IMR-90 (cell line): ENCODE results near the gene IL18. TPM values are rescaled to one million over a fixed set of nuclear protein-coding genes. Genes with fewer than 3 reads are reported as not detected.

ENCODE experiments used
- ATAC-seq: fragments of 200-7000 bp; cut with Tn5 transposase; 2 replicates; pipeline ENCODE4 v1.9.1; 2020; ENCODE audit warnings: low read depth, mild to moderate bottlenecking, moderate library complexity
- BruUV-seq: library from RNA; stranded (reverse); fragments of 400-500 nt; replicated peaks from 2 replicates; lab custom pipeline; 2021; lab: Mats Ljungman, UMichigan
- CTCF ChIA-PET: fragments of 300-600 bp; formaldehyde crosslinking; extraction: SDS; loops from one replicate; lab custom pipeline; 2021; ENCODE audit warnings: antibody characterized with exemption; lab: Yijun Ruan, JAX
- POLR2A ChIA-PET: fragments of 300-600 bp; sonication (Branson Sonifier 250); formaldehyde crosslinking; loops from one replicate; lab custom pipeline; 2022; ENCODE audit warnings: antibody characterized with exemption; ENCODE audit not compliant: unreplicated experiment; lab: Charles Lee
- DNase-seq: peaks from one replicate; pipeline ENCODE4 v3.0.0; 2013
- H2AFZ ChIP-seq: replicated peaks from 2 replicates; pipeline ENCODE3; 2013; ENCODE audit warnings: low read length, mild to moderate bottlenecking; ENCODE audit not compliant: poor library complexity
- H2AK5ac ChIP-seq: 2 replicates; pipeline ENCODE4 v1.6.1; 2013; ENCODE audit warnings: low read depth, low read length, inconsistent platforms
- H2AK9ac ChIP-seq: replicated peaks from 2 replicates; pipeline ENCODE3; 2013; ENCODE audit warnings: mild to moderate bottlenecking, low read depth, low read length, moderate library complexity; ENCODE audit not compliant: poor library complexity
- H2BK120ac ChIP-seq: 2 replicates; pipeline ENCODE4 v1.6.1; 2013; ENCODE audit warnings: low read depth, low read length, inconsistent platforms
- H2BK15ac ChIP-seq: 3 replicates; pipeline ENCODE4 v1.6.1; 2013; ENCODE audit warnings: low read depth, low read length, inconsistent platforms
- H2BK20ac ChIP-seq: 2 replicates; pipeline ENCODE4 v1.6.1; 2013; ENCODE audit warnings: low read depth, mild to moderate bottlenecking, inconsistent platforms, low read length, moderate library complexity
- H2BK5ac ChIP-seq: 2 replicates; pipeline ENCODE4 v1.6.1; 2013; ENCODE audit warnings: mild to moderate bottlenecking, low read depth, low read length, inconsistent platforms; ENCODE audit not compliant: poor library complexity, severe bottlenecking
- H3K14ac ChIP-seq: replicated peaks from 2 replicates; pipeline ENCODE4 v1.6.1; 2013; ENCODE audit warnings: low read depth, low read length, inconsistent platforms
- H3K18ac ChIP-seq: 2 replicates; pipeline ENCODE4 v1.6.1; 2013; ENCODE audit warnings: low read depth, low read length, control low read depth
- H3K23ac ChIP-seq: 2 replicates; pipeline ENCODE4 v1.6.1; 2013; ENCODE audit warnings: low read depth, low read length, inconsistent platforms
- H3K27ac ChIP-seq: 2 replicates; pipeline ENCODE4 v1.5.1; 2013; ENCODE audit warnings: mild to moderate bottlenecking, control low read depth, low read length; ENCODE audit not compliant: insufficient read depth
- H3K27me3 ChIP-seq: 2 replicates; pipeline ENCODE4 v1.6.1; 2013; ENCODE audit warnings: low read length; ENCODE audit not compliant: control insufficient read depth, insufficient read depth
- H3K36me3 ChIP-seq: 2 replicates; pipeline ENCODE4 v1.6.1; 2013; ENCODE audit warnings: low read length, mixed read lengths; ENCODE audit not compliant: control insufficient read depth, insufficient read depth
- H3K4ac ChIP-seq: 2 replicates; pipeline ENCODE4 v1.6.1; 2013; ENCODE audit warnings: low read depth, low read length, inconsistent platforms
- H3K4me1 ChIP-seq: 2 replicates; pipeline ENCODE4 v1.6.1; 2013; ENCODE audit warnings: low read length, mixed read lengths; ENCODE audit not compliant: control insufficient read depth, insufficient read depth
- H3K4me2 ChIP-seq: 2 replicates; pipeline ENCODE4 v1.6.1; 2013; ENCODE audit warnings: low read depth, mild to moderate bottlenecking, control low read depth, low read length, moderate library complexity
- H3K4me3 ChIP-seq: 2 replicates; pipeline ENCODE4 v1.5.1; 2013; ENCODE audit warnings: low read depth, mild to moderate bottlenecking, control low read depth, low read length, moderate library complexity; ENCODE audit not compliant: insufficient read depth
- H3K56ac ChIP-seq: 2 replicates; pipeline ENCODE4 v1.6.1; 2013; ENCODE audit warnings: low read length, inconsistent platforms; ENCODE audit not compliant: insufficient read depth; ENCODE audit errors: extremely low read depth
- H3K79me1 ChIP-seq, 2 experiments: 2 replicates each; pipeline ENCODE4 v1.6.1; 2013; ENCODE audit warnings: low read length in 2 of 2, inconsistent platforms in 1 of 2, low read depth in 1 of 2
- H3K9ac ChIP-seq: 2 replicates; pipeline ENCODE4 v1.6.1; 2013; ENCODE audit warnings: low read depth, low read length, control low read depth
- H3K9me1 ChIP-seq: 2 replicates; pipeline ENCODE4 v1.6.1; 2013; ENCODE audit warnings: low read length, inconsistent platforms; ENCODE audit not compliant: insufficient read depth
- H3K9me3 ChIP-seq: 2 replicates; pipeline ENCODE4 v1.6.1; 2013; ENCODE audit warnings: low read length; ENCODE audit not compliant: control insufficient read depth, insufficient read depth
- H4K20me1 ChIP-seq: 2 replicates; pipeline ENCODE4 v1.6.1; 2013; ENCODE audit warnings: low read length, inconsistent platforms; ENCODE audit not compliant: insufficient read depth
- H4K5ac ChIP-seq: 2 replicates; pipeline ENCODE4 v1.6.1; 2013; ENCODE audit warnings: mild to moderate bottlenecking, low read depth, low read length, control low read depth
- H4K8ac ChIP-seq, 2 experiments: 2 replicates each; pipeline ENCODE4 v1.6.1; 2013; ENCODE audit warnings: low read depth in 2 of 2, low read length in 2 of 2, control low read depth in 1 of 2, inconsistent platforms in 1 of 2
- H4K91ac ChIP-seq: 2 replicates; pipeline ENCODE4 v1.6.1; 2013; ENCODE audit warnings: low read depth, low read length, inconsistent platforms; ENCODE audit not compliant: insufficient read depth
- BHLHE40 ChIP-seq: fragments of 150-350 bp; IDR thresholded peaks from 2 replicates; pipeline ENCODE4 v1.6.1; 2016; ENCODE audit warnings: mild to moderate bottlenecking, low read depth, low read length
- CEBPB ChIP-seq: IDR thresholded peaks from 2 replicates; pipeline ENCODE4 v1.6.1; 2012; ENCODE audit warnings: low read depth, low read length, improper control_type of control experiment
- CHD1 ChIP-seq: IDR thresholded peaks from 2 replicates; pipeline ENCODE4 v1.6.1; 2012; ENCODE audit warnings: low read depth, low read length, improper control_type of control experiment
- CTCF ChIP-seq: conservative IDR thresholded peaks from 2 replicates; pipeline ENCODE4 v1.5.1; 2012; ENCODE audit warnings: mild to moderate bottlenecking, low read depth, low read length, improper control_type of control experiment
- ELK1 ChIP-seq: fragments of 150-350 bp; IDR thresholded peaks from 2 replicates; pipeline ENCODE4 v1.6.1; 2016; ENCODE audit warnings: low read depth, mild to moderate bottlenecking, low read length, moderate library complexity, borderline replicate concordance
- FOS ChIP-seq: fragments of 150-350 bp; IDR thresholded peaks from 2 replicates; pipeline ENCODE4 v1.6.1; 2016; ENCODE audit warnings: low read depth, low read length
- MAFK ChIP-seq: IDR thresholded peaks from 2 replicates; pipeline ENCODE4 v1.6.1; 2012; ENCODE audit warnings: low read depth, low read length, improper control_type of control experiment
- MAZ ChIP-seq: IDR thresholded peaks from 2 replicates; pipeline ENCODE4 v1.6.1; 2012; ENCODE audit warnings: low read depth, mild to moderate bottlenecking, low read length, improper control_type of control experiment, moderate library complexity, borderline replicate concordance
- MXI1 ChIP-seq: IDR thresholded peaks from 2 replicates; pipeline ENCODE4 v1.6.1; 2012; ENCODE audit warnings: low read depth, mild to moderate bottlenecking, low read length, moderate library complexity, borderline replicate concordance
- NFE2L2 ChIP-seq: fragments of 150-350 bp; IDR thresholded peaks from 2 replicates; pipeline ENCODE4 v1.6.1; 2016; ENCODE audit warnings: low read depth, mild to moderate bottlenecking, low read length
- POLR2A ChIP-seq: IDR thresholded peaks from 2 replicates; pipeline ENCODE4 v1.6.1; 2012; ENCODE audit warnings: mild to moderate bottlenecking, low read depth, low read length
- RAD21 ChIP-seq: IDR thresholded peaks from 2 replicates; pipeline ENCODE4 v1.6.1; 2012; ENCODE audit warnings: low read length, improper control_type of control experiment
- RCOR1 ChIP-seq: IDR thresholded peaks from 2 replicates; pipeline ENCODE4 v1.6.1; 2012; ENCODE audit warnings: mild to moderate bottlenecking, low read length, improper control_type of control experiment; ENCODE audit not compliant: insufficient replicate concordance
- RFX5 ChIP-seq: IDR thresholded peaks from 2 replicates; pipeline ENCODE4 v1.8.0; 2012; ENCODE audit warnings: low read depth, mild to moderate bottlenecking, low read length, moderate library complexity
- SMC3 ChIP-seq: fragments of 150-350 bp; IDR thresholded peaks from 2 replicates; pipeline ENCODE4 v1.6.1; 2016; ENCODE audit warnings: low read depth, mild to moderate bottlenecking, antibody characterized with exemption, low read length, moderate library complexity
- USF2 ChIP-seq: fragments of 150-350 bp; IDR thresholded peaks from 2 replicates; pipeline ENCODE4 v1.6.1; 2017; ENCODE audit warnings: mild to moderate bottlenecking, antibody characterized with exemption, low read length, low read depth
- WGBS, 2 experiments: methylation state at CpG; one replicate each; pipeline versions ENCODE4 v1.1.5 to v1.1.7; 2013; ENCODE audit warnings: missing lambda C conversion rate in 2 of 2; ENCODE audit not compliant: insufficient read length in 1 of 2; ENCODE audit errors: extremely low coverage in 2 of 2; 5-methylcytosine and 5-hydroxymethylcytosine counted together
- dilution Hi-C: fragments of 300-500 bp; cut with HindIII; formaldehyde crosslinking; loops from one replicate; pipeline ENCODE4 v1.14.3; 2018; ENCODE audit warnings: low sequenced_read_pairs; ENCODE audit not compliant: unreplicated experiment
- in situ Hi-C: fragments of 300-500 bp; cut with MboI; formaldehyde crosslinking; loops from 3 replicates; pipeline ENCODE4 v1.14.3; 2019; ENCODE audit warnings: low sequenced_read_pairs, inconsistent platforms, mixed read lengths
- intact Hi-C: fragments of 100-400 bp; cut with micrococcal nuclease; formaldehyde crosslinking; loops from 2 replicates; pipeline ENCODE4 v1.10.0; 2022
- polyA plus RNA-seq, 3 experiments: library from polyadenylated mRNA; depleted of rRNA; stranded (reverse); fragments of >200 nt; gene quantifications; 2 replicates each; pipeline ENCODE4 v1.2.3, GENCODE V29; 2012; ENCODE audit warnings: low replicate concordance in 1 of 3
- total RNA-seq: library from RNA; depleted of rRNA; stranded (reverse); fragments of >200 nt; gene quantifications from 2 replicates; pipeline ENCODE4 v1.2.3, GENCODE V29; 2012

Gene IL18
- total and polyA plus RNA-seq, 2 of the 4 experiments (the other 2 are of a cell fraction) = 0.54 to 0.96 TPM

DNA sequence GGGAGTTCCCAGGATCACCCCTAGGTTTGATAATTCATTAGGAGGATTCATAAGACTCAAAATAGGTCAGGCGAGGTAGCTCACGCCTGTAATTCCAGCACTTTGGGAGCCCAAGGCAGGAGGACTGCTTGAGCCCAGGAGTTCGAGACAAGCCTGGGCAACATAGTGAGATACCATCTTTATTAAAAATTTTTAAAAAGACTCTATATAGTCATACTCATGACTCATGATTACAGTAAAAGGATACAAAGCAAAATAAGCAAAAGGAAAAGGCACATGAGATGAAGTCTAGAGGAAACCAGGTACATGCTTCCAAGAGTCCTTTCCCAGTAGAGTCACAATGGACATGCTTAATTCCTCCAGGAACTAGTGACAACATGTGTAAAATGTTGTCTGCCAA lies 48.4 kb upstream of the IL18 start:
- WGBS, 2 experiments = no CpG with 5 or more reads among the region's 3 CpGs
- Histone ChIP-seq H3K27ac (no peak overlapping the region), H3K27me3 (no peaks in the 10 kb centered on the region), H4K20me1 (no peaks in the 10 kb centered on the region), H3K23ac (no peak overlapping the region), H2BK5ac (no peak overlapping the region), H2AK9ac (no peak overlapping the region), H3K9me3 (no peaks in the 10 kb centered on the region), H3K79me1 (no peaks in the 10 kb centered on the region), H3K4me2 (no peak overlapping the region), H4K5ac (peak overlapping the region; percentile 73; the same call in 1 of the 2 replicates), H3K9me1 (peaks cover 9% of the 10 kb centered on the region), H3K36me3 (no peaks in the 10 kb centered on the region), H3K4ac (no peak overlapping the region), H4K8ac (0 out of 4 replicates have a peak overlapping the region, but pooled peaks of 1 of the 2 experiments have one; percentile 11), H2AK5ac (no peak overlapping the region), H4K91ac (peak overlapping the region; percentile 5; the same call in 1 of the 2 replicates), H3K56ac (no peak overlapping the region), H2AFZ (no peak overlapping the region), H2BK20ac (no peak overlapping the region), H2BK120ac (no peak overlapping the region; the same call in 1 of the 2 replicates), H3K9ac (no peak overlapping the region), H3K14ac (no peak overlapping the region), H2BK15ac (0 out of 3 replicates have a peak overlapping the region, but pooled peaks have one; percentile 15), H3K4me3 (no peak overlapping the region), H3K18ac (peak overlapping the region; percentile 69; the same call in 1 of the 2 replicates), H3K4me1 (peaks cover 18% of the 10 kb centered on the region)
- TF ChIP-seq SMC3 (no peak), NFE2L2 (no peak), RFX5 (no peak), MAZ (no peak), POLR2A (no peak), MXI1 (no peak), RCOR1 (no peak), CHD1 (no peak), USF2 (no peak), CTCF (no peak), ELK1 (no peak), CEBPB (no peak), MAFK (no peak), RAD21 (no peak), BHLHE40 (no peak), FOS (no peak)
- no TSS peak for BruUV-seq
- in situ Hi-C loops = loop anchor here (25.0 kb wide), 1 partner anchor 1325 kb away; no protein-coding TSS in a partner anchor
- ATAC-seq (peak; percentile 11; the same call in 1 of the 2 replicates), DNase-seq (peak; percentile 20)
- dilution Hi-C loops = no loop called here
- ChIA-PET POLR2A (no interaction called here), CTCF (interaction anchor here (1.4 kb wide), 2 partner anchors 68 to 99 kb away, joined by 4 to 5 read pairs; no protein-coding TSS in a partner anchor)
- intact Hi-C loops = loop anchor here (5.0 to 10.0 kb wide), 3 partner anchors 35 to 1523 kb away; partner anchors contain the start of gene BCO2
